Neural cell (in vitro differentiated cells): Measurements from ENCODE around the gene PHYHIPL. TPM values are rescaled to one million over a fixed set of nuclear protein-coding genes. Genes with fewer than 3 reads are reported as not detected.

Experiments used
- H2AFZ ChIP-seq: fragments of 200-600, 300-800 bp; sonication (generic), shearing (Covaris generic); 2 replicates; pipeline ENCODE4 v1.6.0; 2014; ENCODE audit warnings: low read depth, mild to moderate bottlenecking, antibody characterized with exemption, low read length, moderate library complexity
- H3F3A ChIP-seq: fragments of 200-600 bp; shearing (Covaris generic); 2 replicates; pipeline ENCODE4 v1.6.1; 2016; ENCODE audit warnings: mild to moderate bottlenecking, moderate library complexity, mixed read lengths, antibody characterized with exemption, low read length; ENCODE audit not compliant: insufficient read depth, poor library complexity, severe bottlenecking
- H3K27ac ChIP-seq: fragments of 200-600, 300-800 bp; sonication (generic), shearing (Covaris generic); 2 replicates; pipeline ENCODE4 v1.5.1; 2014; ENCODE audit warnings: mild to moderate bottlenecking, low read length, moderate library complexity
- H3K27me3 ChIP-seq: fragments of 300-800, 200-600 bp; sonication (generic), shearing (Covaris generic); 2 replicates; pipeline ENCODE4 v1.6.0; 2014; ENCODE audit warnings: mild to moderate bottlenecking, low read depth, low read length, moderate library complexity; ENCODE audit not compliant: insufficient read depth
- H3K36me3 ChIP-seq: fragments of 300-800, 200-600 bp; sonication (generic), shearing (Covaris generic); 2 replicates; pipeline ENCODE4 v1.5.1; 2014; ENCODE audit warnings: mild to moderate bottlenecking, antibody characterized with exemption, low read length, moderate library complexity; ENCODE audit not compliant: insufficient read depth
- H3K4me2 ChIP-seq: fragments of 300-800, 200-600 bp; sonication (generic), shearing (Covaris generic); 2 replicates; pipeline ENCODE4 v1.6.0; 2014; ENCODE audit warnings: mild to moderate bottlenecking, low read length
- H3K4me3 ChIP-seq: fragments of 300-800, 200-600 bp; sonication (generic), shearing (Covaris generic); 2 replicates; pipeline ENCODE4 v1.5.1; 2014; ENCODE audit warnings: mild to moderate bottlenecking, low read length, moderate library complexity
- H3K79me2 ChIP-seq: fragments of 200-600 bp; shearing (Covaris generic); replicated peaks from 2 replicates; pipeline ENCODE4 v1.6.0; 2014; ENCODE audit warnings: mild to moderate bottlenecking, low read length, moderate library complexity; ENCODE audit not compliant: insufficient read depth
- H3K9ac ChIP-seq: fragments of 300-800, 200-600 bp; sonication (generic), shearing (Covaris generic); 2 replicates; pipeline ENCODE4 v1.6.1; 2016; ENCODE audit warnings: mild to moderate bottlenecking, low read length, mixed read lengths
- H3K9me2 ChIP-seq: fragments of 200-600 bp; shearing (Covaris generic); 2 replicates; pipeline ENCODE4 v1.6.1; 2016; ENCODE audit warnings: mild to moderate bottlenecking, low read length, mixed read lengths; ENCODE audit not compliant: insufficient read depth
- H3K9me3 ChIP-seq: fragments of 200-600, 300-800 bp; sonication (generic), shearing (Covaris generic); 2 replicates; pipeline ENCODE4 v1.6.1; 2016; ENCODE audit warnings: mild to moderate bottlenecking, mixed run types, low read length, moderate library complexity, mixed read lengths
- H4K20me1 ChIP-seq: fragments of 200-600 bp; shearing (Covaris generic); 2 replicates; pipeline ENCODE4 v1.6.1; 2016; ENCODE audit warnings: mild to moderate bottlenecking, mixed run types; ENCODE audit not compliant: insufficient read depth
- CTCF ChIP-seq: fragments of 450-650 bp; IDR thresholded peaks from 2 replicates; pipeline ENCODE4 v1.5.1; 2014; ENCODE audit warnings: antibody characterized with exemption, mild to moderate bottlenecking, moderate library complexity; ENCODE audit not compliant: poor library complexity, severe bottlenecking
- EP300 ChIP-seq: fragments of 450-650 bp; conservative IDR thresholded peaks from 2 replicates; pipeline ENCODE4 v1.6.1; 2014; ENCODE audit warnings: antibody characterized with exemption, mild to moderate bottlenecking, moderate library complexity; ENCODE audit not compliant: poor library complexity, severe bottlenecking
- EZH2 ChIP-seq: fragments of 200-600, 300-800 bp; shearing (Covaris generic), sonication (generic); IDR thresholded peaks from 2 replicates; pipeline ENCODE4 v1.6.1; 2014; ENCODE audit warnings: antibody characterized with exemption, low read length, borderline replicate concordance, mild to moderate bottlenecking; ENCODE audit not compliant: insufficient read depth, poor library complexity, severe bottlenecking
- MXI1 ChIP-seq: fragments of 450-650 bp; conservative IDR thresholded peaks from 2 replicates; pipeline ENCODE4 v1.6.1; 2014; ENCODE audit warnings: antibody characterized with exemption, mild to moderate bottlenecking; ENCODE audit not compliant: poor library complexity, severe bottlenecking
- POLR2AphosphoS5 ChIP-seq: IDR thresholded peaks from 2 replicates; pipeline ENCODE4 v1.6.1; 2012
- RAD21 ChIP-seq: fragments of 450-650 bp; conservative IDR thresholded peaks from 2 replicates; pipeline ENCODE4 v1.6.1; 2014; ENCODE audit warnings: antibody characterized with exemption, mild to moderate bottlenecking, moderate library complexity
- SMC3 ChIP-seq: fragments of 450-650 bp; conservative IDR thresholded peaks from 2 replicates; pipeline ENCODE4 v1.6.1; 2014; ENCODE audit warnings: antibody characterized with exemption, mild to moderate bottlenecking, moderate library complexity; ENCODE audit not compliant: poor library complexity
- TAF1 ChIP-seq: IDR thresholded peaks from 2 replicates; pipeline ENCODE4 v1.6.1; 2012; ENCODE audit warnings: low read depth
- polyA plus RNA-seq: library from polyadenylated mRNA; depleted of rRNA; stranded (reverse); fragments of >200 nt; gene quantifications from 2 replicates; pipeline ENCODE4 v1.2.3, GENCODE V29; 2014
- TF ChIP-seq, protein P1 (sequence below): IDR thresholded peaks from 2 replicates; pipeline ENCODE4 v1.6.1; 2012; ENCODE audit warnings: borderline replicate concordance

PHYHIPL gene
- polyA plus RNA-seq, 1 donor from 2014 or later, result 33.9 TPM

DNA sequence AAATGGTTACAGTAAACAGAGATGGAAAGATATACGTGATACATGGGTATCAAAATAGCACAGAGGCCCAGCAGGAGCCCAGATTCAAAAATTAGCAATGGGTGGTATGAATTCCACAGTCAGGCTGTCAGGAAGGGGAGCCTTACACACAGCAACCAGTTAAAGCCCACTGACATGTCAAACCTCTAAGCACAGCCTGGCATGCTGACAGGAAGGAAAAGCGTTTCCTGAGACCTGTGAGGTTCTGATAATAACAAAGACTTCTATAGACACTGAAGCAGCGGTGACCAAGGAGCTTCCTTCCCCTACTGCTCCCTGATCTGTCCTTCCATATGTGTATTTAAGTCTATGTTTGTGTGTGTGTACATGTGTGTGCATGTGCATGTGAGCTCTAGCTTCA is 89.9 kb downstream of the PHYHIPL start:
- H3K79me2 ChIP-seq, result peaks cover 6% of the 10 kb centered on the region
- no peaks in the 10 kb centered on the region for H3F3A ChIP-seq
- H3K9me3 ChIP-seq, result no peaks in the 10 kb centered on the region
- H2AFZ ChIP-seq, result no peak overlapping the region
- peak overlapping the region; percentile 76 for H3K27ac ChIP-seq
- no peaks in the 10 kb centered on the region for H4K20me1 ChIP-seq
- H3K4me3 ChIP-seq, result peak overlapping the region; percentile 24
- H3K4me2 ChIP-seq, result no peak overlapping the region
- no peaks in the 10 kb centered on the region for H3K9me2 ChIP-seq
- H3K27me3 ChIP-seq, result no peaks in the 10 kb centered on the region
- peaks cover 41% of the 10 kb centered on the region for H3K36me3 ChIP-seq
- TF ChIP-seq, protein P1, sequence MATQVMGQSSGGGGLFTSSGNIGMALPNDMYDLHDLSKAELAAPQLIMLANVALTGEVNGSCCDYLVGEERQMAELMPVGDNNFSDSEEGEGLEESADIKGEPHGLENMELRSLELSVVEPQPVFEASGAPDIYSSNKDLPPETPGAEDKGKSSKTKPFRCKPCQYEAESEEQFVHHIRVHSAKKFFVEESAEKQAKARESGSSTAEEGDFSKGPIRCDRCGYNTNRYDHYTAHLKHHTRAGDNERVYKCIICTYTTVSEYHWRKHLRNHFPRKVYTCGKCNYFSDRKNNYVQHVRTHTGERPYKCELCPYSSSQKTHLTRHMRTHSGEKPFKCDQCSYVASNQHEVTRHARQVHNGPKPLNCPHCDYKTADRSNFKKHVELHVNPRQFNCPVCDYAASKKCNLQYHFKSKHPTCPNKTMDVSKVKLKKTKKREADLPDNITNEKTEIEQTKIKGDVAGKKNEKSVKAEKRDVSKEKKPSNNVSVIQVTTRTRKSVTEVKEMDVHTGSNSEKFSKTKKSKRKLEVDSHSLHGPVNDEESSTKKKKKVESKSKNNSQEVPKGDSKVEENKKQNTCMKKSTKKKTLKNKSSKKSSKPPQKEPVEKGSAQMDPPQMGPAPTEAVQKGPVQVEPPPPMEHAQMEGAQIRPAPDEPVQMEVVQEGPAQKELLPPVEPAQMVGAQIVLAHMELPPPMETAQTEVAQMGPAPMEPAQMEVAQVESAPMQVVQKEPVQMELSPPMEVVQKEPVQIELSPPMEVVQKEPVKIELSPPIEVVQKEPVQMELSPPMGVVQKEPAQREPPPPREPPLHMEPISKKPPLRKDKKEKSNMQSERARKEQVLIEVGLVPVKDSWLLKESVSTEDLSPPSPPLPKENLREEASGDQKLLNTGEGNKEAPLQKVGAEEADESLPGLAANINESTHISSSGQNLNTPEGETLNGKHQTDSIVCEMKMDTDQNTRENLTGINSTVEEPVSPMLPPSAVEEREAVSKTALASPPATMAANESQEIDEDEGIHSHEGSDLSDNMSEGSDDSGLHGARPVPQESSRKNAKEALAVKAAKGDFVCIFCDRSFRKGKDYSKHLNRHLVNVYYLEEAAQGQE, result peak; percentile 52
- TF ChIP-seq EP300, result peak; percentile 69
- TF ChIP-seq MXI1, result no peak
- TF ChIP-seq RAD21, result peak; percentile 22
- TF ChIP-seq POLR2AphosphoS5, result peak; percentile 56
- no peak for TF ChIP-seq TAF1
- peak; percentile 23 for TF ChIP-seq SMC3
- no peak for TF ChIP-seq CTCF
- no peak for TF ChIP-seq EZH2
- peak overlapping the region; percentile 43 for H3K9ac ChIP-seq

DNA sequence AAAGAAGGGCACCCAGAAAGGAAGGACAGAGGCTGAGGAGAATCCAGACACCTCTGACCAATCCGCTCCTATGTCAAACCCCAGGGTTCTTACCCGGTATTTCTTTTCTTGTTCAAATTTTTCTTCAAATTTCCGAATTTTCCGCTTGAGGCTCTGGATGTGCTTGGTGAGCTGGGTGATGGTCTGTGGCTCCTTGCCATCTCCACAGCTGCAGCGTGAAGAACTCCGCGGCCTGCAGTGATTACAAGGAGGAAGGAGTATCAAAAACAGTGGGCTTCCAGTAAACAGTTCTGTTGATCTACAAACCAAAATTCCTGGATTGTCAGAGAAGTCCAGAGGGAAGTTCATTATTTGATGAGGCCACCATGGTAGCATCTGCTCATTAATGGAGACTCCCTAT is 92.0 kb downstream of the PHYHIPL start:
- Histone ChIP-seq H3K9me3 (no peaks in the 10 kb centered on the region), H3K36me3 (peaks cover 41% of the 10 kb centered on the region), H3K4me2 (no peak overlapping the region), H4K20me1 (no peaks in the 10 kb centered on the region), H3K9ac (no peak overlapping the region), H3K4me3 (no peak overlapping the region), H3F3A (no peaks in the 10 kb centered on the region), H3K9me2 (no peaks in the 10 kb centered on the region), H2AFZ (no peak overlapping the region), H3K79me2 (peaks cover 12% of the 10 kb centered on the region), H3K27me3 (no peaks in the 10 kb centered on the region), H3K27ac (no peak overlapping the region)
- TF ChIP-seq EP300 (no peak), MXI1 (no peak), POLR2AphosphoS5 (no peak), EZH2 (no peak), TAF1 (no peak), SMC3 (no peak), CTCF (no peak), RAD21 (no peak)
- TF ChIP-seq, protein P1, result no peak
